Measurements from ENCODE around the gene ATP13A4.

GRCh38 chr3:193481436-193481835 is 73.3 kb downstream of the ATP13A4 start:
- TF ChIP-seq ZNF274 (IDR thresholded peaks at IDR 0.05; ENCODE audit: low read depth, low read length) (no peak), YY1 (IDR thresholded peaks at IDR 0.05; ENCODE audit: insufficient read depth, insufficient read length) (no peak)
